GM23338 (cell line): Measurements from ENCODE around the gene SLC27A4.

Source experiments
- CTCF ChIP-seq, 2 experiments: fragments of 200-600 bp in 1 of 2; sonication (generic) in 1 of 2; conservative IDR thresholded peaks; 2 replicates each; pipeline versions ENCODE4 v1.5.1 to v1.6.1; 2016 to 2017; ENCODE audit warnings: antibody characterized with exemption in 2 of 2, low read depth in 2 of 2, mild to moderate bottlenecking in 2 of 2, moderate library complexity in 1 of 2
- EZH2 ChIP-seq: fragments of 200-600 bp; sonication (generic); IDR thresholded peaks from one replicate; pipeline ENCODE4 v1.8.0; 2017; ENCODE audit warnings: antibody characterized with exemption, mild to moderate bottlenecking, low read depth; ENCODE audit not compliant: unreplicated experiment
- EZH2phosphoT487 ChIP-seq: fragments of 200-600 bp; sonication (generic); IDR thresholded peaks from one replicate; pipeline ENCODE4 v1.8.1; 2018; ENCODE audit warnings: antibody characterized with exemption; ENCODE audit not compliant: unreplicated experiment
- POLR2AphosphoS5 ChIP-seq: IDR thresholded peaks from 2 replicates; pipeline ENCODE4 v1.6.1; 2016; ENCODE audit warnings: antibody characterized with exemption, low read depth
- ZNF331 ChIP-seq: fragments of 250-450 bp; sonication (Bioruptor Pico); IDR thresholded peaks from 2 replicates; pipeline ENCODE4 v1.5.0; 2020; ENCODE audit warnings: low read depth, mild to moderate bottlenecking, moderate library complexity
- TF ChIP-seq, protein P1 (sequence below): IDR thresholded peaks from one replicate; pipeline ENCODE4 v1.6.1; 2018; ENCODE audit warnings: antibody characterized with exemption; ENCODE audit not compliant: unreplicated experiment

- TF ChIP-seq, protein P1, sequence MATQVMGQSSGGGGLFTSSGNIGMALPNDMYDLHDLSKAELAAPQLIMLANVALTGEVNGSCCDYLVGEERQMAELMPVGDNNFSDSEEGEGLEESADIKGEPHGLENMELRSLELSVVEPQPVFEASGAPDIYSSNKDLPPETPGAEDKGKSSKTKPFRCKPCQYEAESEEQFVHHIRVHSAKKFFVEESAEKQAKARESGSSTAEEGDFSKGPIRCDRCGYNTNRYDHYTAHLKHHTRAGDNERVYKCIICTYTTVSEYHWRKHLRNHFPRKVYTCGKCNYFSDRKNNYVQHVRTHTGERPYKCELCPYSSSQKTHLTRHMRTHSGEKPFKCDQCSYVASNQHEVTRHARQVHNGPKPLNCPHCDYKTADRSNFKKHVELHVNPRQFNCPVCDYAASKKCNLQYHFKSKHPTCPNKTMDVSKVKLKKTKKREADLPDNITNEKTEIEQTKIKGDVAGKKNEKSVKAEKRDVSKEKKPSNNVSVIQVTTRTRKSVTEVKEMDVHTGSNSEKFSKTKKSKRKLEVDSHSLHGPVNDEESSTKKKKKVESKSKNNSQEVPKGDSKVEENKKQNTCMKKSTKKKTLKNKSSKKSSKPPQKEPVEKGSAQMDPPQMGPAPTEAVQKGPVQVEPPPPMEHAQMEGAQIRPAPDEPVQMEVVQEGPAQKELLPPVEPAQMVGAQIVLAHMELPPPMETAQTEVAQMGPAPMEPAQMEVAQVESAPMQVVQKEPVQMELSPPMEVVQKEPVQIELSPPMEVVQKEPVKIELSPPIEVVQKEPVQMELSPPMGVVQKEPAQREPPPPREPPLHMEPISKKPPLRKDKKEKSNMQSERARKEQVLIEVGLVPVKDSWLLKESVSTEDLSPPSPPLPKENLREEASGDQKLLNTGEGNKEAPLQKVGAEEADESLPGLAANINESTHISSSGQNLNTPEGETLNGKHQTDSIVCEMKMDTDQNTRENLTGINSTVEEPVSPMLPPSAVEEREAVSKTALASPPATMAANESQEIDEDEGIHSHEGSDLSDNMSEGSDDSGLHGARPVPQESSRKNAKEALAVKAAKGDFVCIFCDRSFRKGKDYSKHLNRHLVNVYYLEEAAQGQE: no peak
- TF ChIP-seq EZH2phosphoT487: no peak
- TF ChIP-seq CTCF (conservative IDR thresholded peaks at IDR 0.05; ENCODE audit: low read depth in 2 of 2): no peak
- TF ChIP-seq POLR2AphosphoS5: no peak
- no peak for TF ChIP-seq EZH2
- TF ChIP-seq ZNF331 (CRISPR knock-in tag): no peak
Measured at GRCh38 chr9:128335161-128335560, 5.2 kb upstream of the SLC27A4 start.
